Measurements from ENCODE around the gene COA7.
"Not testable (repeated sequence)": the region's sequence is repeated elsewhere in the genome, so short reads cannot be mapped to it uniquely, and the experiment has no call there.

Gene COA7

GRCh38 chr1:52702886-52703787 lies 5.0 kb upstream of the COA7 start:
- DNase-seq, result no peak

GRCh38 chr1:52695627-52696026 lies 2.5 kb downstream of the COA7 start:
- no peak for DNase-seq

- no peak for DNase-seq
Measured at GRCh38 chr1:52693843-52694242, 4.3 kb downstream of the COA7 start.

GRCh38 chr1:52693351-52693750 lies 4.8 kb downstream of the COA7 start:
- DNase-seq, result not testable (repeated sequence)

GRCh38 chr1:52692697-52693096 lies 5.5 kb downstream of the COA7 start:
- DNase-seq, result no peak

GRCh38 chr1:52691821-52692220 lies 6.3 kb downstream of the COA7 start:
- DNase-seq, result no peak

- DNase-seq, result no peak
Measured at GRCh38 chr1:52686830-52687229, 11.3 kb downstream of the COA7 start.

- DNase-seq, result not testable (repeated sequence)
Measured at GRCh38 chr1:52686261-52686751, 11.8 kb downstream of the COA7 start.

GRCh38 chr1:52684545-52684944 lies 13.6 kb downstream of the COA7 start:
- no peak for DNase-seq

- DNase-seq, result no peak
Measured at GRCh38 chr1:52683367-52683940, 14.7 kb downstream of the COA7 start.

GRCh38 chr1:52681136-52681535 lies 17.0 kb downstream of the COA7 start:
- no peak for DNase-seq

GRCh38 chr1:52680353-52680752 lies 17.8 kb downstream of the COA7 start:
- DNase-seq, result no peak

GRCh38 chr1:52679498-52679897 lies 18.6 kb downstream of the COA7 start:
- DNase-seq, result no peak

- DNase-seq, result no peak
Measured at GRCh38 chr1:52679048-52679447, 19.1 kb downstream of the COA7 start.

GRCh38 chr1:52677076-52677806 lies 20.9 kb downstream of the COA7 start:
- no peak for DNase-seq

- no peak for DNase-seq
Measured at GRCh38 chr1:52676249-52676903, 21.8 kb downstream of the COA7 start.

- DNase-seq, result no peak
Measured at GRCh38 chr1:52674497-52675384, 23.4 kb downstream of the COA7 start.

- DNase-seq, result no peak
Measured at GRCh38 chr1:52673513-52673912, 24.6 kb downstream of the COA7 start.

GRCh38 chr1:52672946-52673345 lies 25.2 kb downstream of the COA7 start:
- DNase-seq, result no peak

GRCh38 chr1:52670604-52671003 lies 27.5 kb downstream of the COA7 start:
- no peak for DNase-seq

- no peak for DNase-seq
Measured at GRCh38 chr1:52669696-52670095, 28.5 kb downstream of the COA7 start.

GRCh38 chr1:52668711-52669110 lies 29.4 kb downstream of the COA7 start:
- DNase-seq, result no peak

All from GOT3 (cell line).